SK-N-MC (cell line): ENCODE results near the gene DIAPH2.

Experiments
- DNase-seq: peaks from one replicate; pipeline ENCODE4 v3.0.0-alpha.2; 2011; ENCODE audit warnings: low read depth, low spot score
- H3K27ac ChIP-seq: fragments of 200-600 bp; sonication (generic); 2 replicates; pipeline ENCODE4 v1.5.1; 2016; ENCODE audit warnings: mixed run types
- H3K36me3 ChIP-seq: fragments of 200-600 bp; sonication (generic); 2 replicates; pipeline ENCODE4 v1.6.1; 2017; ENCODE audit warnings: antibody characterized with exemption, low read length, mixed read lengths; ENCODE audit not compliant: insufficient read depth
- H3K4me3 ChIP-seq: fragments of 200-600 bp; sonication (generic); 2 replicates; pipeline ENCODE4 v1.5.1; 2016
- H3K9ac ChIP-seq: fragments of 200-600 bp; sonication (generic); 2 replicates; pipeline ENCODE4 v1.8.0; 2017; ENCODE audit warnings: mixed run types, mixed read lengths; ENCODE audit not compliant: insufficient read length
- H3K9me3 ChIP-seq: fragments of 200-600 bp; sonication (generic); 2 replicates; pipeline ENCODE4 v1.6.1; 2017; ENCODE audit warnings: low read depth, mild to moderate bottlenecking, antibody characterized with exemption, low read length, moderate library complexity, mixed read lengths
- EZH2 ChIP-seq: fragments of 200-600 bp; sonication (generic); IDR thresholded peaks from one replicate; pipeline ENCODE4 v1.6.1; 2017; ENCODE audit warnings: antibody characterized with exemption
- FOXP2 ChIP-seq: optimal IDR thresholded peaks from 2 replicates; pipeline ENCODE3; 2011; ENCODE audit warnings: mild to moderate bottlenecking, moderate library complexity; ENCODE audit not compliant: insufficient read depth; ENCODE audit errors: extremely low read length, control extremely low read depth
- POLR2AphosphoS5 ChIP-seq: IDR thresholded peaks from 2 replicates; pipeline ENCODE4 v1.6.1; 2012; ENCODE audit warnings: mild to moderate bottlenecking, low read depth, low read length, borderline replicate concordance

DIAPH2 gene

DNA sequence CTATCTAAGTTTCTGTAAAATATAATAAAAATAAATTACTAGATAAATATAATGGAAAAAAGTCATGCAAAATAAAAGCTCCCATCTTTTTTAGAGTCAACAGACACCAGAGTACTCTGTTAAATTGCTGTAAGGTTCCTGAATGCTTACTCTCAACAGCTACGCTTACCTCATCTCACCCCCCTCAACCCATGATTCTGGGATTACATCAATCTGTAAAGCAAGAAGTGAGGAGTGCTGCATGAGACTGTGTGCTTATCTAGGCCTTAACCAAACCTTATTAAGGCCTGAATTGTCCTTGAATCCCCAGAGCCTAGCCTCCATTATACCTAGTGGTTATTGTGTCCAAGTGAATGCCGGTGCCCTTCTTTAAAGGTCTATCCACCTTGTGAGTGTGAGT, 934.9 kb downstream of the DIAPH2 start:
- no peak for TF ChIP-seq FOXP2
- no peak for TF ChIP-seq EZH2
- DNase-seq, result no peak
- Histone ChIP-seq H3K36me3 (no peaks in the 10 kb centered on the region), H3K27ac (no peak overlapping the region), H3K9me3 (no peaks in the 10 kb centered on the region), H3K9ac (no peak overlapping the region), H3K4me3 (no peak overlapping the region)

DNA sequence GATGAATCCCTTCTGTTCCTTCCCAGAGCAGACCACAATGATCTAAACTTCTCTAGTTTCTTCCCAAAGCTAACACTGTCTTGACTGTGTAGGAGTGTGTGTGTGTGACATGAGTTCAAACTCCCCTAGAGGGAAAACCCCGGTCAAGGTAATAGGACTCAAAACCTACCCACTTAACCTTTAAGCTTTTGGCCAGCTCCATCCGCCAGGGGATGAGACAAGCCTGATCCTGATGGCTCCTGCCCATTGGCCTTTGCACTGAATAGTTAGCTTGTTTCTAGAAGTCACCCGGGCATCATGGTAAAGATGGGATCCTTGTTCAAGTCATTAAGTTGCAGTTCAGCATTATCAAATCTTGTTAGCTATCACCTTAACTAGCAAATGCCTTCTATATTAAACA, 937.5 kb downstream of the DIAPH2 start:
- no peak for TF ChIP-seq POLR2AphosphoS5
- TF ChIP-seq EZH2, result no peak
- no peak for TF ChIP-seq FOXP2

DNA sequence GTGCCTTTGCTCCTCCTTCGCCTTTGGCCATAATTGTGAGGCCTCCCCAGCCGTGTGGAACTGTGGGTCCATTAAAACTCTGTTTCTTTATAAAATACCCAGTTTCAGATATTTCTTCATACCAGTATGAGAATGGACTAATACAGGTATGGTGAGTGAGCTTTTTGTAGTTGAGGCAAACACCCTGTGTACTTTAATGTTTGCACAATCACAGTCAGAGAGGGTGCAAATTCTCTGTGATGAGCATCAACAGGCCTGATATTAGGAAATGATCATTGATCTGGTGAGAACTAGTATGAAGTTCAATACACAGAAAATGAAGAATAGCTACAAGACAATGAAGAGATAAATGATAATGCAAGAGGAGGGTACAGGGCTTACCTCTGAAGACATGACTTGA, 943.7 kb downstream of the DIAPH2 start:
- no peak overlapping the region for H3K27ac ChIP-seq
- H3K9me3 ChIP-seq, result no peaks in the 10 kb centered on the region
- no peak overlapping the region for H3K4me3 ChIP-seq
- no peaks in the 10 kb centered on the region for H3K36me3 ChIP-seq
- no peak for DNase-seq
- no peak overlapping the region for H3K9ac ChIP-seq
- TF ChIP-seq FOXP2, result no peak
- no peak for TF ChIP-seq POLR2AphosphoS5
- no peak for TF ChIP-seq EZH2

More for the DNA sequence above, 937.5 kb downstream of the DIAPH2 start:
- Histone ChIP-seq H3K9me3 (no peaks in the 10 kb centered on the region), H3K27ac (no peak overlapping the region), H3K9ac (no peak overlapping the region), H3K36me3 (no peaks in the 10 kb centered on the region), H3K4me3 (no peak overlapping the region)
- no peak for DNase-seq

DNA sequence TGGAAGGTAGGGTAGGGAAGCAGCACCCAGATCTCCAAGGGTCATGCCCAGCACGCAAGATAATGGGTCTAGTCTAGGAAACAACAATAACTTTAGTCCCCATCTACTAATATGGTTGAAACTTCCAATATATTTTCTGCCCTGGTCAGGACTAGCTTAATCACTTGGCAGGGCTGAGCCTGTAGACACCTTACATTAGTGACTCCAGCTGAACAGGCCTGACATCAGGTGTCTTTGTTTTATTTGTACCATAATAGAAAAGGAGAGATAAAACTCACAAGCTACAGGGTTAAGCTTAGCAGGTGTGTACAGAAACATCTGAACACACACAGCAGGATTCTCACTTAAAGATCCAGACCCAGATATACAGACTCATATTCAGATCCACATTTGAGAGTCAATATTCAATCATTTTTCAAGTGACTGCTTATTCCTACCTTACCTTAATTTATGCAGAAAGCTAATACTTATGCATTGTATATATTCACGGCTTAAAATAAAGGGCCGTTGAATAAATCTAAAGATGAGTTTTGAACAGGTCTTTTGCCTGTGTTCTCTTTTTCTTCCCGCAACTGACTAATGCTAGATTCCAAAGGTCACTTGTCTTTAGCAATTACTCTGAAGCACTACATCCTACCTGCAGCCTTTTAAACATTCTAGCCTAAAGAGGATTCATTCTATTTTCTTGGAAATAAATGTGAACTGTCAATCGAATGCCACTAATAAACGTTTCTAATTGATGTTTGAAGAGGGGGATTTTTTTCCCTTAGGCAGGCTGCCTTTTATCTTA, 944.4 kb downstream of the DIAPH2 start:
- DNase-seq, result no peak
- Histone ChIP-seq H3K9me3 (no peaks in the 10 kb centered on the region), H3K4me3 (no peak overlapping the region), H3K36me3 (no peaks in the 10 kb centered on the region), H3K9ac (no peak overlapping the region), H3K27ac (no peak overlapping the region)
- TF ChIP-seq FOXP2 (no peak), POLR2AphosphoS5 (no peak), EZH2 (no peak)

DNA sequence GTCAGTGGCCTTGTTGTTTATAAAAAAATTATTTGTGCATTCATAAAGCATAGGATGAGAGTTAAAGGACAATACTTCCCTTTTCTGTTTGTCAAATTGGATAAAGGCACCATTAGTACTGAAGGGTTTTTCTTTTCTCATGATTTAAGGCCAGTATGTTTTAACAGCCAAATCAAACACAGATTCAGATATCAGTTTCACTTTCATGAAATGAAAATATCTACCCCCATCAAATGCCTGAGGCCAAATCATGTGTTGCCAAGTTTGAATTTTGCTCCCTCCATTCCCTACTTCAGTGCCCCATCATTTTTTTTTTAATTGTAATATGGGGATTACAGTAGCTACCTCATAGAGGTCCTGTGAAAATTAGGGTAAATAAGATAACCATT, 944.9 kb downstream of the DIAPH2 start:
- H3K27ac ChIP-seq, result no peak overlapping the region
- DNase-seq, result no peak
- no peaks in the 10 kb centered on the region for H3K9me3 ChIP-seq
- no peak overlapping the region for H3K4me3 ChIP-seq
- no peak overlapping the region for H3K9ac ChIP-seq
- TF ChIP-seq EZH2, result no peak
- TF ChIP-seq FOXP2, result no peak
- TF ChIP-seq POLR2AphosphoS5, result no peak
- no peaks in the 10 kb centered on the region for H3K36me3 ChIP-seq

DNA sequence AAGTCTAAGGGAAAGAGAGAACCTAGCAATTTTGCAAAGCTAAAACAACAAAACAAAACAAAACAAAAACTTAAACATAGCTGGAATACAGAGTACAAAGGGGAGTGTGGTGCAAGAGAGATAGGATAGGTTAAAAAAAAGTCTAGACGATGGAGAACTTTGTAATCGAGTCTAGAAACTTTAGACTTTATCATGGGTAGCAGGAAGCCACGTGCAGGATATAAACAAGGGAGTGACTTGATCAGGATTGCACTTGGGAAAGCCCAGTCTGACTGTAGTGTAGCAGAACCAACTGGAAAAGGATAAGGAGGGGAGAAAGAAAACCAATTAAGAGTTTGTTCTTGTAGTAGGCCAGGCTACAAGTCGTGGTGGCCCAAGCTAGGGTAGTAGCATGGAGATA, 949.2 kb downstream of the DIAPH2 start:
- no peak overlapping the region for H3K4me3 ChIP-seq
- H3K9ac ChIP-seq, result no peak overlapping the region
- H3K27ac ChIP-seq, result no peak overlapping the region
- TF ChIP-seq FOXP2, result no peak
- TF ChIP-seq EZH2, result no peak
- no peaks in the 10 kb centered on the region for H3K36me3 ChIP-seq
- DNase-seq, result no peak
- no peaks in the 10 kb centered on the region for H3K9me3 ChIP-seq

DNA sequence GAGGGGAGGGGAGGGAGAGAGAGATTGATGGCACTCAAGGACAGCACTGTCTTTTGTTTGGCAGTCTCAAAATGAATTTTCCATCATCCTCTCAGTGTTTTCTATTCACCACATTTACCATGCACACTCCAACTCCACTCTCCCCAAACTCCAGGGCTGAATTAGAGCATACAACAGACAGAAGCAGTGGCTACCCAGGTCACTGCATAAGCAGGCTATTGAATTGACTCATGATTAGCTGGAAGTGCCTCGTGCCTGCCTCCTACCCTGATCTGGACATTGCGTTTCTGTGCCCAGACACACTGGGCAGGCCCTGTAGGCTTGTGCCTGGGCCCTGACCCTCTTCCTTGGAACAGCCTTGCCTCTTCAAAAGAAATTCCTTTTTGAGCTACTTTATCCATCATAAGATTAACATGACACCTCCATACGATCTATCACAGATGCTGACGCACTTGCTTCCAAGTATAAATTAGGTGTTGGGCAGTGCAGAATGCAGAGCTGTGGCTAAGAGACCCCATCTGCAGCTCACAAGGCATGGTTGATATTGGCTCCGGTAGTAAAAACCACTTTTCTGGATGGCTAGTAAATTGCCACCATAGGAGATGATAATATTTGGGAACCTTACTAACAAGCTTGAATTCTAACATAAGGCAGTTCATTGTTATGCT, 952.0 kb downstream of the DIAPH2 start:
- H3K36me3 ChIP-seq, result no peaks in the 10 kb centered on the region
- DNase-seq, result no peak
- no peak overlapping the region for H3K4me3 ChIP-seq
- H3K27ac ChIP-seq, result no peak overlapping the region
- H3K9me3 ChIP-seq, result no peaks in the 10 kb centered on the region
- no peak for TF ChIP-seq EZH2
- no peak for TF ChIP-seq FOXP2
- no peak for TF ChIP-seq POLR2AphosphoS5
- H3K9ac ChIP-seq, result no peak overlapping the region

DNA sequence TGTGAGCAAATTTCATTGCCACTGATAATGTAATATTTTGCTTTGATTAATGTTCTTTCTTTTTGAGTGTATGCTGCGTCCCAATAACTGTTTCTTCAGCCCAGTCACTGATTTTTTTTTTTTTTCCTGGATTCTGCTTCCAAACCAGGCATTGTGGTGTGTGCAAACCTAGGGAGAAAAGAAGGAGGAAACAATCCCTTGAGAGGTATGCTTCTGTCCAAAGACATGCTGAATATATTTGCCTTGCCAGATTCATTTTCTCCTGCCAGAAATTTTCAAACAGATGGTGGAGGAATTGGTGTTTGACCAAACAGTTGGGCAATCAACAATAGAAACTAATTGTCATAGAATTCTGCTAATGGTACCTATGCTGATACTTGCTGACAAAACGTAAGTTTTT, 952.6 kb downstream of the DIAPH2 start:
- TF ChIP-seq EZH2 (no peak), POLR2AphosphoS5 (no peak), FOXP2 (no peak)
- H3K9ac ChIP-seq, result no peak overlapping the region
- no peaks in the 10 kb centered on the region for H3K9me3 ChIP-seq
- H3K36me3 ChIP-seq, result no peaks in the 10 kb centered on the region
- no peak overlapping the region for H3K27ac ChIP-seq
- DNase-seq, result no peak
- no peak overlapping the region for H3K4me3 ChIP-seq
